Measurements from ENCODE around the gene CBX1.
A peak's percentile ranks its signal among the peaks of the same experiment; 100 is the strongest.

Gene CBX1

DNA sequence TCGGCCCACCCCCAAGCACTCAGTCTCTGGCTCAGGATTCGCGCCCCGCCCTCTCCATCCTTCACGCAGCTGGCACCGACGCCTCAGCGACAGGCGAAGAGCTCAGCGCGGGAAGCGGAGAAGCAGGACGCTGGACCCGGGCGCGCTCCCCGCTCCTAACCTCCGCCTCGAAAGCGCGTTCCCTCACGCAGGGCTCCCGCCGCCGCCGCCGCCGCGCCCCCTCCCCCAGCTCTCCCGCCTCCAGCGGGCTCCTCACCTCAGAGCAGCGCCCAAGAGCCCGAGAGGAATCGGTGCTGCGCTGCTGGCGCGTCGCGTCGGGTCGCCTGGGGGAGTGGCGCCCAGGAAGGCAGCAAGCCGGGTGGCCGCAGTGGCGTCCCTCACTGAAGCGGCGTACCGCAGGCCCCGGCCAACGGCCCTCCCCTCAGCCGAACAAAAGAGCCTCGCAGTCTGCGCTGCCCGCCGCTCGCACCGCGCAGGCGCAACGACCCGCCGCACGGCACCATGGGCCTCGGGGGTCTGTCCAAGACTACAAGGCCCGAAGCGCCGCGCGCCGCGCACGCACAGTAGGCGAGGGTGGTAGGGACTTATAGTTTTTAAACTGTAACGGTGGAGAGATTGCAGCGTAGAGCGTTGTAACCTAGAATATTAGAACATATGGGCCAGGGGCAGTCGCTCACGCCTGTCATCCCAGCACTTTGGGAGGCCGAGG, at the start of gene CBX1:
Gene CBX1, minus strand, starts transcription at position 467 of the 709 bp plus-strand sequence. CDS start 24,474 bp downstream, outside the sequence.
- peak; percentile 93 for DNase-seq (ENCODE audit: low read depth)
- TF ChIP-seq, protein P1, sequence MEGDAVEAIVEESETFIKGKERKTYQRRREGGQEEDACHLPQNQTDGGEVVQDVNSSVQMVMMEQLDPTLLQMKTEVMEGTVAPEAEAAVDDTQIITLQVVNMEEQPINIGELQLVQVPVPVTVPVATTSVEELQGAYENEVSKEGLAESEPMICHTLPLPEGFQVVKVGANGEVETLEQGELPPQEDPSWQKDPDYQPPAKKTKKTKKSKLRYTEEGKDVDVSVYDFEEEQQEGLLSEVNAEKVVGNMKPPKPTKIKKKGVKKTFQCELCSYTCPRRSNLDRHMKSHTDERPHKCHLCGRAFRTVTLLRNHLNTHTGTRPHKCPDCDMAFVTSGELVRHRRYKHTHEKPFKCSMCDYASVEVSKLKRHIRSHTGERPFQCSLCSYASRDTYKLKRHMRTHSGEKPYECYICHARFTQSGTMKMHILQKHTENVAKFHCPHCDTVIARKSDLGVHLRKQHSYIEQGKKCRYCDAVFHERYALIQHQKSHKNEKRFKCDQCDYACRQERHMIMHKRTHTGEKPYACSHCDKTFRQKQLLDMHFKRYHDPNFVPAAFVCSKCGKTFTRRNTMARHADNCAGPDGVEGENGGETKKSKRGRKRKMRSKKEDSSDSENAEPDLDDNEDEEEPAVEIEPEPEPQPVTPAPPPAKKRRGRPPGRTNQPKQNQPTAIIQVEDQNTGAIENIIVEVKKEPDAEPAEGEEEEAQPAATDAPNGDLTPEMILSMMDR (conservative IDR thresholded peaks at IDR 0.05; ENCODE audit: low read length): no peak

DNA sequence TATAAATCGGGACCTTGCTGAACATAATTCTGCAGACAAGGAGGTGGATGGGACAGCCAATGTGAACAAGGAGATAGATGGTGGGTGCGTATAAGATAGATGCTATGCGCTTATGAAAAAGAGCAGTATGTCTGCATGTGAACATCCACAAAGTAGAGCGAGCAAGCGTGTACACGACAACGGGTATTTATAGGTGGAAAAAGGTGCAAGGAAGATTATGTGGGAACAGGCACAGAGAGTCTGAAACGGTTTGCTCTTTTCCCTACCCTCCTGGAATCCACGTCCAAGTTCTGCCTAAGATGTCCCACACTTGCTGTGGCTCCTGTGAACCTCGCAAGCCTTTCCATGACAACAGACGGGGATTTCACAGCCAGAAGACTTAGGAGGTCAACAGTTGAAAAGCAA, 49.3 kb upstream of the CBX1 start:
- no peak overlapping the region for H3K4me3 ChIP-seq (ENCODE audit: low read length)
- DNase-seq (ENCODE audit: low read depth): no peak
- TF ChIP-seq, protein P1 (conservative IDR thresholded peaks at IDR 0.05; ENCODE audit: low read length): no peak

More for the DNA sequence above, at the start of gene CBX1:
- H3K4me3 ChIP-seq (ENCODE audit: low read length): peak within 1 kb of the TSS; percentile 88

DNA sequence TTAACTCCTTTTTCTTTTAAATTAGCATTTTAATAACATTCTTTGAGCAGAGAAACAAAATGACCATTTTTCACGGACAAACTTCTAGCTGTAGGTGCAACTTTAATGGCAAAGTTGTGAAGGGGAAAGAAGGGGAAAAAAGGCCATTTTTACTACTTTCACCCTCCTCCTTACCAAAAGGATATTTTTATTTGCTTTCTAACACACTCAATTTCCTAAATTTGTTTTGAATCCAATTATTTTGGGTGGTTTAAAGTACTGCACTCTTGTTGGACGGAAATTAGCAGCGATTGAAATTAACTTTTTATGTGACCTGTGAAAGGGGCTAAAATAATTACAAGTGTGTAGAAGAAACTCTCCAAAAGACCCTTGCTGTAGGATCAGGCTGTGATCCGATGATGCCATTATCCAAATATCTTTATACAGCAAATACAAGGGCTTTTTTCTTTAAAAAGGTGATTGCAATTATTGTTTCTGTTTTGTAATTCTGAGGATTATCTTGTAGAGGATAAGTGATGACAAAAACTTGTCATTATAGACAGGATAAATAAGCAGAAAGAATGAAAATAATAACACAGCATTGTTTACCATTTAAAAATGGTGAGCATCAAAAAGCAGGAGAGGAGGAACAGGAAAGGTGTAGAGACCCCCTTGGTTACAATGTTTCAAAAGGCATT, 48.6 kb upstream of the CBX1 start:
- H3K4me3 ChIP-seq (ENCODE audit: low read length): no peak overlapping the region
- TF ChIP-seq, protein P1 (conservative IDR thresholded peaks at IDR 0.05; ENCODE audit: low read length): no peak
- DNase-seq (ENCODE audit: low read depth): no peak

DNA sequence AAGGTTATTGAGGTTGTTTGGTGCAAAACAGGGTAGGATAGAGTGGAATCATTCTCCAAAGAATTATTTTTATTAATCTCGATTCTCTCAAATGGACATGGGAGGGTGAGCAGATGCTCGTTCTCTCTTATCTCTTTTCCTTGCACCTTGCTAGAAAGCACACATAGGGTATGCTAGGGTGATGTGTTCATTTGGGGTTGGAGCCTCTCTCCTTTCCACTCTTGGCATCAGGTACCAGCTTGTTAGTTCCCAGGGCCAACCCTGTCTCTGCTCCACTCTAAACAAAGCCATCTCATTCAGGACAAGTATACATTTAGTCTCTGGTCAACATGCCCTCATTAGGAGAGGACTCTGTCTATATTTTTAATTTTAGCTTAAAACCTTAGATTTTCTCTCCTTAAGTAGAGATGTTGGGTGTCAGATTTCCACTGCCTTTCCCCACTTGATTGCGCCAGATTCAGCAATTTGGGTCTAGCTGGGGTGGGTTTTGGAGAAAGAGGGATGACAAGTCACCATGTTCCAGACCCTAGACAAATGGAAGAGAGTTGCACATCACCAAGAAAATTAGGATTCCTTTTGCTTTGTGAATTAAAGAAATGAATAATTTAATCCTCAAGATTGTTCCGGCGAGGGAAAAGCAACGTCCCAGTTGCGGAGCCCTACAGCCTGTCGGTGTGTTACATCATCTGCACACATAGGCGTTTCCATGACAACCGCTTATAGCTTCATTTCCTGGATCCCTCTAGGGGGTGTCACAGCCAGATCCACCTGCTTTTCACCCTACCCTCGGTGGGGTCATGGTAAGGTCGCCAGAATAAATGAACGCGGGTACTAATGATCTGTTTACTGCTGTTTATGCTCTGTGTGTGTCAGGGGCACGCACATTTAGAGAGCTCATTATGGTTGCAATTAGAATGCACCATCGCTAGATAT, 47.8 kb upstream of the CBX1 start:
- DNase-seq (ENCODE audit: low read depth): no peak
- TF ChIP-seq, protein P1 (conservative IDR thresholded peaks at IDR 0.05; ENCODE audit: low read length): no peak
- no peak overlapping the region for H3K4me3 ChIP-seq (ENCODE audit: low read length)

DNA sequence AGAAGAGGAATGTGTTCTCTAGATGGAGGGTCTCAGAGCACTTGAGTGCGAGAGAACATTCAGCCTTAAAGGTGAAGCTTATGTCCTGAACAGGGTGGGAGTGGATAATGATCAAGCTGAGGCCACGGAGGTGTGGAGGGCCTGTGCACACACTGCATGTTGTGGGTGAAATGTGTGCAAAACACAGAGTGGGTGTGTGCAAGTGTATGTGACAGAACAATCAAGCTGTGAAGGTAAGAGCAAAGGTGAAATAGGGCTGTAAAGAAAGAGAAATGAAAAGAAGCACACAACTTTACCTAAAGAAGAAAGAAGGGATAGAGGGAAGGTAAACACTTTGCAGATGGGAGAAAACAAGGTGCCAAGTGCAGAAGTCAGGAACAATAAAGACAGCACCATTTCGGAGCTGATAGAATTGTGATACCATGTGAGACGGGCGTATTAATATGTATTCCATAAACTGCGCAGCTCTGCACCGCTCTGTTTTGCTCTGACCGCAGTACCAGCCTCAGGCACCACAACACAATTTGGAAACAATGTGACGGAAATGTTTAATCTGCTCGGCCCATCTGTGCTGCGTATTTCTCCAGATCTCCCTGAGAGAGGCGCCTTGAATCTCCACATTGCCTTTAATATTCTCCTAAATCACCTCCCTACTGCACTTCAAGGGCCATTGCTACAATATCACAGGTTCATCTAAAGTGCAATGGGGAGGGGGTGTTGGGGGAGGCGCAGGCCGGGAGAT, 46.9 kb upstream of the CBX1 start:
- DNase-seq (ENCODE audit: low read depth): no peak
- TF ChIP-seq, protein P1 (conservative IDR thresholded peaks at IDR 0.05; ENCODE audit: low read length): no peak
- H3K4me3 ChIP-seq (ENCODE audit: low read length): no peak overlapping the region

DNA sequence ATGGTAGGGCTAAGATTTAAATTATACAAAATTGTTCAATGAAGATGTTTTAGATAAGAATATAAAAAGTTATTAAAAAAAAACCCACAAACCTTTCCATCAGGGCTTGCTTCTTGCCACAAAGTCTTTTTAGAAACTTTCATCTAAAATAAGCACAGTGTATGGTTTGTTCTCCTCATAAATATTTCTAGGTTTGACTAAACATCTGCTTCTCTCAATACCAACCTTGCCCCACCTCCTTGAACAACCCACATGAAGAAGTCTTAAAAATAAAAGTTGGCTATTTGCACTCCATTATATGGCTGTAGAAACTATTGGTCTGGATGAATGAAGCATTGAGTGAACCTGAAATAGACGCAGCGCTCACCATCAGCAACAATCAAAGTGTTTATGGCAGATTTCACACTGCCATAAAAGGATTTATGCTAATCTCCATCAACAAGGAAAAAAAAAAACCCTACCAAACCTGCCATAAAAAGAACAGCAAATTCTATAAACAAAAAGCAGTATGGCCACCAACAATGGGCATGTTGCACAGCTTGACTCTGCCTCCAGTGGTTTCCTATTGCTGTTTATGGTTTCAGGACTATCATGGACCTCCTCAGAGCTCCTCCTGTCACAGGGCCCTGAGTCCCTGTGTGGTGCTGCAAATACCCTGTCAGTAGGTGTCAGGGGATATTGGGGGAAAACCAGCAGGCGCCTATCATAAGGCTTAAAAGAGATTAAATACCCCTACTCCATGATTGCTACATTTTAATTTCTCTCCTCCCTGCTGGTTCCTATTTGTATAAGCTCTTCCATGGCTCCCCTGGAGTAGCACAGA, 43.9 kb upstream of the CBX1 start:
- TF ChIP-seq, protein P1 (conservative IDR thresholded peaks at IDR 0.05; ENCODE audit: low read length): no peak
- H3K4me3 ChIP-seq (ENCODE audit: low read length): no peak overlapping the region

More for the DNA sequence above, 43.9 kb upstream of the CBX1 start:
- DNase-seq (ENCODE audit: low read depth): no peak
